GM23248 (cell line): ENCODE results near the gene CREB5.

Source experiments
- EZH2 ChIP-seq: fragments of 200-600 bp; sonication (generic); IDR thresholded peaks from 2 replicates; pipeline ENCODE4 v1.6.1; 2018; ENCODE audit warnings: antibody characterized with exemption, mild to moderate bottlenecking; ENCODE audit not compliant: insufficient read depth, poor library complexity, severe bottlenecking
- EZH2phosphoT487 ChIP-seq: fragments of 200-600 bp; sonication (generic); IDR thresholded peaks from 2 replicates; pipeline ENCODE4 v1.6.1; 2018; ENCODE audit warnings: antibody characterized with exemption, moderate library complexity, mild to moderate bottlenecking, low read depth; ENCODE audit not compliant: insufficient read depth

DNA sequence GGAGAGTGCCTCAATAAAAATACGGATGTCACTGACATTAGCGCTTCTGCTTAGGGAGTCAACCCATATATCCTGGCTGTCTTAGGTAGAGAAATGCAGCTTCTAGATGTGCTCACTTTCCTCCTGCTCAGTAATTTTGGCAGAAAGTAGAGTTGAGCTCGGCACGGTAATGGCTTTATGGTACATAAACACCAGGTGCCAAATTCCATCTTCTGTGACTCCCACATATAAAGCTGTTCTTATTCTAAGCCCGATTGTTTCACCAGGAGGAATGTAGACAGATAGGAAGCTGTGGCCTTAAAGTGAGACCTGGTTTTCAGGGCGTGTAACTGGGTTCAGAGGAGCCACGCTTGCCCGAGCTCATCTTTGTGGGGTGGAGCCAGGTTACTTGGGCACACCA lies 143.7 kb downstream of the CREB5 start:
- TF ChIP-seq EZH2 (no peak), EZH2phosphoT487 (no peak)
